Ishikawa (cell line): ENCODE data around the gene DTD1.

ENCODE experiments used
- CEBPB ChIP-seq: IDR thresholded peaks from 2 replicates; pipeline ENCODE4 v1.6.1; 2012
- CREB1 ChIP-seq: IDR thresholded peaks from 2 replicates; pipeline ENCODE4 v1.6.1; 2012; ENCODE audit warnings: low read depth
- EGR1 ChIP-seq: IDR thresholded peaks from 2 replicates; pipeline ENCODE4 v1.6.1; 2012
- EP300 ChIP-seq: IDR thresholded peaks from 2 replicates; pipeline ENCODE4 v1.6.1; 2012; ENCODE audit warnings: borderline replicate concordance
- FOXM1 ChIP-seq: IDR thresholded peaks from 2 replicates; pipeline ENCODE4 v1.6.1; 2012; ENCODE audit warnings: low read depth, borderline replicate concordance
- MAX ChIP-seq: IDR thresholded peaks from 2 replicates; pipeline ENCODE4 v1.6.1; 2012
- NFIC ChIP-seq: IDR thresholded peaks from 2 replicates; pipeline ENCODE4 v1.6.1; 2012
- RAD21 ChIP-seq: IDR thresholded peaks from 2 replicates; pipeline ENCODE4 v1.6.1; 2012; ENCODE audit warnings: low read depth
- REST ChIP-seq: IDR thresholded peaks from 2 replicates; pipeline ENCODE4 v1.6.1; 2012; ENCODE audit warnings: low read depth, mild to moderate bottlenecking
- TAF1 ChIP-seq: IDR thresholded peaks from 2 replicates; pipeline ENCODE4 v1.6.1; 2012; ENCODE audit warnings: low read depth, mild to moderate bottlenecking
- TCF12 ChIP-seq: IDR thresholded peaks from 2 replicates; pipeline ENCODE4 v1.6.1; 2012; ENCODE audit warnings: low read depth
- TEAD4 ChIP-seq: IDR thresholded peaks from 2 replicates; pipeline ENCODE4 v1.6.1; 2012
- USF1 ChIP-seq: IDR thresholded peaks from 2 replicates; pipeline ENCODE4 v1.6.1; 2012
- YY1 ChIP-seq: IDR thresholded peaks from 2 replicates; pipeline ENCODE4 v1.6.1; 2012; ENCODE audit warnings: low read depth
- ZBTB7A ChIP-seq: IDR thresholded peaks from 2 replicates; pipeline ENCODE4 v1.6.1; 2012; ENCODE audit warnings: low read depth

The DTD1 gene

GRCh38 chr20:18728165-18728869 lies 140.5 kb downstream of the DTD1 start:
- TF ChIP-seq REST (no peak), YY1 (no peak), EGR1 (no peak), EP300 (no peak)

GRCh38 chr20:18728870-18729224 lies 141.0 kb downstream of the DTD1 start:
- TF ChIP-seq NFIC = no peak
- TF ChIP-seq EP300 = no peak
- TF ChIP-seq EGR1 = no peak
- TF ChIP-seq CEBPB = no peak

GRCh38 chr20:18729231-18729825 lies 141.5 kb downstream of the DTD1 start:
- TF ChIP-seq TEAD4 (no peak), CEBPB (no peak), USF1 (no peak), MAX (no peak), TCF12 (no peak), CREB1 (no peak), NFIC (no peak), EP300 (no peak), EGR1 (no peak), RAD21 (no peak), TAF1 (no peak), FOXM1 (no peak), ZBTB7A (no peak), YY1 (no peak), REST (no peak)

- TF ChIP-seq FOXM1 (no peak), RAD21 (no peak), TCF12 (no peak), TEAD4 (no peak), ZBTB7A (no peak), CEBPB (no peak), TAF1 (no peak), MAX (no peak), REST (no peak), EGR1 (no peak), CREB1 (no peak), NFIC (no peak), EP300 (no peak), YY1 (no peak), USF1 (no peak)
Observed at GRCh38 chr20:18731940-18732339, 144.1 kb downstream of the DTD1 start.
